ENCODE data around the gene NXNL1. TPM values are rescaled to one million over a fixed set of nuclear protein-coding genes. Genes with fewer than 3 reads are reported as not detected.

NXNL1 gene
- total RNA-seq, 2 experiments from 2014 or later: not detected

DNA sequence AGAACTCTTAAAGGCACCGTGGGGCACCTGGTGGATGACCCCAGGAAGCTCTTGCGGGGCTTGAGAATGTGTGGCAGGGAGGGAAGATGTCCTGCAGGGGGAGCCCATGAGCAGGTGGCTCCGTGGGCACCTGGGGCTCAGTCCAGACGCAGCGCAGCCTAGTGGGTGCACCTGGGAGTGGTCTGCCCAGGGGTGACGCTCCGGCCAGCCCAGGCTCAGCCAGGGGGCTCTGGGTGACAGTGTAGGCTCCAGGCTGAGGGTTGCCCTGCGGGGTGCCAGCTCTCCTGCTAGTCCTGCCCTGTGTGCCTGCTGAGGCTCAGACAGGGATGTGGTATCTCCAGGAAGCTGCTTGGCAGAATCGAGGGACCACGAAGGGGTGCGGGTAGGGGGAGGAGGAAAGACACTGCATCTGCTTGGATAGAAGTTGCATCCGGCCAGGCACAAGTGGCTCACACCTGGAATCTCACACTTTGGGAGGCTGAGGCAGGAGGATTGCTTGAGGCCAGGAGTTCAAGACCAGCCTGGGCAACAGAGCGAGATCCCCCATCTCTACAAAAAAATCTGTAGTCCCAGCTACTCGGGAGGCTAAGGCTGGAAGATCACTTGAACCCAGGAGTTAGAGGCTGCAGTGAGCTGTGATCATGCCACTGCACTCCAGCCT, 35.7 kb upstream of the NXNL1 start:
- Histone ChIP-seq H3K36me3 (ENCODE audit: insufficient read depth, low read length) (0 out of 2 replicates have a peak, but pooled peaks cover 4% of the 10 kb centered on the region), H2AFZ (ENCODE audit: low read length) (no peak overlapping the region), H3K9me3 (ENCODE audit: low read length) (no peaks in the 10 kb centered on the region), H3K4me2 (ENCODE audit: low read length) (peak overlapping the region; percentile 32; the same call in 1 of the 2 replicates), H3K4me3 (ENCODE audit: low read depth, low read length, poor library complexity, severe bottlenecking) (no peak overlapping the region), H4K20me1 (ENCODE audit: insufficient read depth, low read length) (no peaks in the 10 kb centered on the region), H3K4me1 (ENCODE audit: insufficient read depth, low read length, poor library complexity, severe bottlenecking) (peaks cover 20% of the 10 kb centered on the region), H3K79me2 (ENCODE audit: insufficient read depth, low read depth, low read length) (no peaks in the 10 kb centered on the region), H3K9me2 (ENCODE audit: insufficient read depth, low read length) (no peaks in the 10 kb centered on the region), H3K27ac (ENCODE audit: low read depth, low read length, poor library complexity, severe bottlenecking) (no peak overlapping the region)
- DNase-seq (ENCODE audit: low spot score): peak; percentile 92
- TF ChIP-seq, protein P1, sequence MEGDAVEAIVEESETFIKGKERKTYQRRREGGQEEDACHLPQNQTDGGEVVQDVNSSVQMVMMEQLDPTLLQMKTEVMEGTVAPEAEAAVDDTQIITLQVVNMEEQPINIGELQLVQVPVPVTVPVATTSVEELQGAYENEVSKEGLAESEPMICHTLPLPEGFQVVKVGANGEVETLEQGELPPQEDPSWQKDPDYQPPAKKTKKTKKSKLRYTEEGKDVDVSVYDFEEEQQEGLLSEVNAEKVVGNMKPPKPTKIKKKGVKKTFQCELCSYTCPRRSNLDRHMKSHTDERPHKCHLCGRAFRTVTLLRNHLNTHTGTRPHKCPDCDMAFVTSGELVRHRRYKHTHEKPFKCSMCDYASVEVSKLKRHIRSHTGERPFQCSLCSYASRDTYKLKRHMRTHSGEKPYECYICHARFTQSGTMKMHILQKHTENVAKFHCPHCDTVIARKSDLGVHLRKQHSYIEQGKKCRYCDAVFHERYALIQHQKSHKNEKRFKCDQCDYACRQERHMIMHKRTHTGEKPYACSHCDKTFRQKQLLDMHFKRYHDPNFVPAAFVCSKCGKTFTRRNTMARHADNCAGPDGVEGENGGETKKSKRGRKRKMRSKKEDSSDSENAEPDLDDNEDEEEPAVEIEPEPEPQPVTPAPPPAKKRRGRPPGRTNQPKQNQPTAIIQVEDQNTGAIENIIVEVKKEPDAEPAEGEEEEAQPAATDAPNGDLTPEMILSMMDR (conservative IDR thresholded peaks at IDR 0.05; ENCODE audit: low read length): peak; percentile 99
- no peak for TF ChIP-seq EZH2phosphoT487 (IDR thresholded peaks at IDR 0.05; ENCODE audit: borderline replicate concordance, low read depth, low read length)
- BruUV-seq (replicated peaks): no TSS peak
- ChIA-PET CTCF (ENCODE audit: unreplicated experiment) (interaction anchor here (0.6 to 1.8 kb wide), 7 partner anchors 13 to 258 kb away, joined by 3 to 7 read pairs (median 4); partner anchors contain the start of gene PGLS), POLR2A (interaction anchor here (1.2 kb wide), 1 partner anchor 30 kb away, joined by 5 read pairs; a partner anchor contains a TSS)
- intact Hi-C loops (cut with micrococcal nuclease; ENCODE audit: unreplicated experiment): loop anchor here (2.0 to 5.0 kb wide), 2 partner anchors 26 to 76 kb away; no protein-coding TSS in a partner anchor

DNA sequence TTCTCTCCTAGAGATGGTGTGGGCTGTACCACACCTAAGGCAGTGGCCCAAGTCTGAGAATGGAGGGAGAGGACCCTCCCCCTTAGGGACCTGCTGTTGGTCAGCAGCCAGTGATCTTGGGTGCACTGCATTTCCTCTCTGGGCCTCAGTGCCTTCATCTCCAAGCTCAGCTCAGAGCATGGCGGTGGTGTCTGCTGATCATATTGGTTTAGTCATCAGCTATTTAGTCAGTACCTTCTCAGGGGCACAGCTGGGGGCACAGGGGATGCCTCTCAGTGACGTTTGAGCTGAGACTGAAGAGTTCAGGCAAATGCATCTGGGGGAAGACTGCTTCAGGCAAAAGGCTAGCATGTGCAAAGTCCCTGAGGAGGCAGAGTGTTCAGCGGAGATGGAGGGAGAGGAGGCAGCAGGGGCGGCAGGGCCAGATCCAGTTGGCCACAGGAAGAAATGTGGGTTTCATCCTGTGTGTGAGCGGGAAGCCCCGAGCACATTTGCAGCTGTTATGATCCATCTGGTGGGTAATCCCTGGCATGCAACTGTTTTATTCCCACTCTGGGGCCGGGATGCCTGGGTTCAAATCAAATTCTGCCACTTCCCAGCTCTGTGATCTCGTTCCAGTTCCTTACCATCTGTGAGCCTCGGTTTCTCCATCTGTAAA, 35.0 kb upstream of the NXNL1 start:
- Histone ChIP-seq H2AFZ (ENCODE audit: low read length) (no peak overlapping the region), H3K4me1 (ENCODE audit: insufficient read depth, low read length, poor library complexity, severe bottlenecking) (peaks cover 20% of the 10 kb centered on the region), H3K27ac (ENCODE audit: low read depth, low read length, poor library complexity, severe bottlenecking) (no peak overlapping the region), H3K4me3 (ENCODE audit: low read depth, low read length, poor library complexity, severe bottlenecking) (no peak overlapping the region), H3K4me2 (ENCODE audit: low read length) (no peak overlapping the region), H3K36me3 (ENCODE audit: insufficient read depth, low read length) (0 out of 2 replicates have a peak, but pooled peaks cover under 1% of the 10 kb centered on the region), H4K20me1 (ENCODE audit: insufficient read depth, low read length) (no peaks in the 10 kb centered on the region), H3K79me2 (ENCODE audit: insufficient read depth, low read depth, low read length) (no peaks in the 10 kb centered on the region), H3K9me2 (ENCODE audit: insufficient read depth, low read length) (no peaks in the 10 kb centered on the region), H3K9me3 (ENCODE audit: low read length) (no peaks in the 10 kb centered on the region)
- ChIA-PET POLR2A (interaction anchor here (0.6 to 1.2 kb wide), 2 partner anchors 29 to 31 kb away, joined by 3 to 5 read pairs; a partner anchor contains a TSS), CTCF (ENCODE audit: unreplicated experiment) (interaction anchor here (0.6 to 1.8 kb wide), 7 partner anchors 14 to 259 kb away, joined by 3 to 7 read pairs (median 4); partner anchors contain the start of gene PGLS)
- no TSS peak for BruUV-seq (replicated peaks)
- TF ChIP-seq EZH2phosphoT487 (IDR thresholded peaks at IDR 0.05; ENCODE audit: borderline replicate concordance, low read depth, low read length): no peak
- DNase-seq (ENCODE audit: low spot score): no peak
- intact Hi-C loops (cut with micrococcal nuclease; ENCODE audit: unreplicated experiment): loop anchor here (2.0 to 5.0 kb wide), 2 partner anchors 27 to 77 kb away; no protein-coding TSS in a partner anchor

GRCh38 chr19:17491287-17491686, 30.6 kb upstream of the NXNL1 start:
- Histone ChIP-seq H3K36me3 (ENCODE audit: insufficient read depth, low read length) (no peaks in the 10 kb centered on the region), H3K79me2 (ENCODE audit: insufficient read depth, low read depth, low read length) (no peaks in the 10 kb centered on the region), H4K20me1 (ENCODE audit: insufficient read depth, low read length) (no peaks in the 10 kb centered on the region), H3K4me3 (ENCODE audit: low read depth, low read length, poor library complexity, severe bottlenecking) (no peak overlapping the region), H3K9me3 (ENCODE audit: low read length) (no peaks in the 10 kb centered on the region), H3K9me2 (ENCODE audit: insufficient read depth, low read length) (no peaks in the 10 kb centered on the region), H3K4me2 (ENCODE audit: low read length) (no peak overlapping the region), H3K4me1 (ENCODE audit: insufficient read depth, low read length, poor library complexity, severe bottlenecking) (peaks cover 30% of the 10 kb centered on the region), H3K27ac (ENCODE audit: low read depth, low read length, poor library complexity, severe bottlenecking) (no peak overlapping the region), H2AFZ (ENCODE audit: low read length) (no peak overlapping the region)
- TF ChIP-seq EZH2phosphoT487 (IDR thresholded peaks at IDR 0.05; ENCODE audit: borderline replicate concordance, low read depth, low read length): no peak
- TF ChIP-seq, protein P1 (conservative IDR thresholded peaks at IDR 0.05; ENCODE audit: low read length): no peak
- ChIA-PET POLR2A (no interaction called here), CTCF (ENCODE audit: unreplicated experiment) (no interaction called here)
- DNase-seq (ENCODE audit: low spot score): no peak
- no TSS peak for BruUV-seq (replicated peaks)
- intact Hi-C loops (cut with micrococcal nuclease; ENCODE audit: unreplicated experiment): no loop called here

Measured in OCI-LY7 (cell line).